Measurements from ENCODE around the gene SGSM2.

GRCh38 chr17:2391597-2392251, 54.4 kb downstream of the SGSM2 start:
- TF ChIP-seq CTCF (IDR thresholded peaks at IDR 0.05) (no peak), POLR2A (IDR thresholded peaks at IDR 0.05) (no peak)

Measured in body of pancreas (tissue), 4 donors.